Measurements from ENCODE around the gene DNAJC11. TPM values are rescaled to one million over a fixed set of nuclear protein-coding genes. Genes with fewer than 3 reads are reported as not detected.

Gene DNAJC11
- total RNA-seq, 6 experiments from 2014 or later, result 66.6 to 79.5 (median 73.0) TPM

- H3K36me3 Mint-ChIP-seq (ENCODE audit: low read depth), result peaks cover 12% of the 10 kb centered on the region
- H3K27me3 Mint-ChIP-seq (ENCODE audit: insufficient read depth), result no peaks in the 10 kb centered on the region; the same call in 1 of the 2 replicates
- H3K27ac Mint-ChIP-seq, result no peak overlapping the region
- no peak for DNase-seq
- no peak for TF ChIP-seq CTCF (IDR thresholded peaks at IDR 0.05)
- no peak overlapping the region for H3K4me3 Mint-ChIP-seq
- no peaks in the 10 kb centered on the region for H3K9me3 Mint-ChIP-seq
- H3K4me1 Mint-ChIP-seq (ENCODE audit: low read depth), result peaks cover 11% of the 10 kb centered on the region
Measured at GRCh38 chr1:6658359-6659060, 43.1 kb downstream of the DNAJC11 start.

DNA sequence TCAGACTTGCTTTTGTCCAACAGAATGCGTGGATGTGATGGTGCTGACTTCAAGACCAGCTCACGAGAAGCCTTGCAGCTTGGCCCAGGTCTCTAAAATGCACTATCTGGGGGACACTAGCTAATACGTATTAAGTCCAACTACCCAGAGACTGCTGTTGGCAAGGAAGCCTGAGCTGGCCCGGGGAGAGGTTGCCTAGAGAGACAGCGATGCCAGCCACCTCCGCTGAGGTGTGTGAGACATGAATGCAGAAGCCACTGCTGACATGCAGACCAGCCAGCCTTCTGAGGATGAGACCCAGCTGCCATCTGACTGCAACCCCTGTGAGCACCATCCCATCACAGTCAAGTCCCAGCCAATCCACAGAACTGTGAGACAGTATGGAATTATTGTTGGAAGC, 44.5 kb downstream of the DNAJC11 start:
- DNase-seq, result no peak
- no peaks in the 10 kb centered on the region for H3K9me3 Mint-ChIP-seq
- H3K4me3 Mint-ChIP-seq, result no peak overlapping the region
- H3K36me3 Mint-ChIP-seq (ENCODE audit: low read depth), result peaks cover 5% of the 10 kb centered on the region; the same call in 1 of the 2 replicates
- TF ChIP-seq CTCF (IDR thresholded peaks at IDR 0.05), result no peak
- no peak overlapping the region for H3K27ac Mint-ChIP-seq
- peaks cover 11% of the 10 kb centered on the region for H3K4me1 Mint-ChIP-seq (ENCODE audit: low read depth)
- H3K27me3 Mint-ChIP-seq (ENCODE audit: insufficient read depth), result no peaks in the 10 kb centered on the region; the same call in 1 of the 2 replicates

GRCh38 chr1:6653436-6654290, 48.0 kb downstream of the DNAJC11 start:
- H3K4me3 Mint-ChIP-seq, result no peak overlapping the region
- H3K27me3 Mint-ChIP-seq (ENCODE audit: insufficient read depth), result peaks cover 2% of the 10 kb centered on the region
- no peaks in the 10 kb centered on the region for H3K9me3 Mint-ChIP-seq
- H3K27ac Mint-ChIP-seq, result no peak overlapping the region
- no peak for DNase-seq
- TF ChIP-seq CTCF (IDR thresholded peaks at IDR 0.05), result no peak
- no peaks in the 10 kb centered on the region for H3K4me1 Mint-ChIP-seq (ENCODE audit: low read depth)
- peaks cover 11% of the 10 kb centered on the region; the same call in 1 of the 2 replicates for H3K36me3 Mint-ChIP-seq (ENCODE audit: low read depth)

DNA sequence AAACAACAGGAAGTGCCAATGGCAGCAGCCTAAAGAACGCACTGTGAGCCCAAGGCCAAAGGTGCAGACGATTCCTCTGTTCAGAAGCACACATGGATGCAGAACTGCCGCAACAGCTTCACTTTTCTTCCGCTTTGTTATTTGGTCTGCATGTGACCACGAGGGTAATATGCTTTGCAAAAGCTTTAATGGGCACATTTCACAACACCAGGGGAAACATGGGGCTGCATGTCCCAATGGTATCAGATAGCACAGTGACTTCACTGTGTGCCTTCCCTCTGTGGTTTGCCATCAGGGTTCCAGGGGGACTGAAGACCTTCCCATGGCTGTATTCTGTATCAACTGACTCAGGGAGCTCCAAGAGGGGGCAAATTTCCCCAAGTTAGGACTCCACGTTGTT, 48.6 kb downstream of the DNAJC11 start:
- Mint-ChIP-seq H3K4me3 (no peak overlapping the region), H3K9me3 (no peaks in the 10 kb centered on the region), H3K36me3 (ENCODE audit: low read depth) (peaks cover 11% of the 10 kb centered on the region; the same call in 1 of the 2 replicates), H3K4me1 (ENCODE audit: low read depth) (no peaks in the 10 kb centered on the region), H3K27ac (no peak overlapping the region), H3K27me3 (ENCODE audit: insufficient read depth) (peaks cover 2% of the 10 kb centered on the region)
- no peak for DNase-seq
- no peak for TF ChIP-seq CTCF (IDR thresholded peaks at IDR 0.05)

DNA sequence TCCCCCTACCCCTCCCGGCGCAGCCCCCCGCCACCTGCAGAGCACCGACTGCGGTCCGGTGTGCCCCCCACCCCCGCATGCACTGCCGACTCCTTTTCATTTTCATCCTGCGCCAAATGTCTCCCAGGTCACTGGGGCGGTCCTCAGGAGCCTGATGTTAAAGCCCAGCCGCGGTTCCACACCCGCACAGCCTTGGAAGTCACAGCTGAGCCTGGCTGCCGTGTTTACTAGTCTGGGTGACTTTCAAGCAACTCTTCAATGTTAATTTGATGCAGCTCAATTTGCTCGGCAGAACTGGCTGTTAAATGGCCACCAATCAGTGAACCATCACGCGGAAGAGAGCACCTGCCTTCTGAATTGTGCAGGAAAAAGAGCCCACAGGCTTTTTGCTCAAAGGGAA, 49.7 kb downstream of the DNAJC11 start:
- H3K4me1 Mint-ChIP-seq (ENCODE audit: low read depth), result no peaks in the 10 kb centered on the region
- no peak overlapping the region for H3K27ac Mint-ChIP-seq
- TF ChIP-seq CTCF (IDR thresholded peaks at IDR 0.05), result no peak
- H3K27me3 Mint-ChIP-seq (ENCODE audit: insufficient read depth), result peaks cover 2% of the 10 kb centered on the region
- H3K36me3 Mint-ChIP-seq (ENCODE audit: low read depth), result peaks cover 11% of the 10 kb centered on the region; the same call in 1 of the 2 replicates
- no peak overlapping the region for H3K4me3 Mint-ChIP-seq
- no peaks in the 10 kb centered on the region for H3K9me3 Mint-ChIP-seq
- no peak for DNase-seq

Data from HFFc6 (cell line).